GM18907 (cell line): ENCODE data around the gene PTGES.

ENCODE experiments used
- ATAC-seq: cut with Tn5 transposase; IDR thresholded peaks from one replicate; pipeline ENCODE4 v1.9.1; 2021; ENCODE audit warnings: mild to moderate bottlenecking, moderate library complexity; ENCODE audit not compliant: unreplicated experiment

PTGES gene

GRCh38 chr9:129748249-129748648 lies 4.6 kb downstream of the PTGES start:
- ATAC-seq = no peak

GRCh38 chr9:129746092-129746777 lies 6.6 kb downstream of the PTGES start:
- ATAC-seq = no peak

GRCh38 chr9:129745200-129745599 lies 7.6 kb downstream of the PTGES start:
- no peak for ATAC-seq

GRCh38 chr9:129740666-129741464 lies 12.0 kb downstream of the PTGES start:
- ATAC-seq = no peak

- no peak for ATAC-seq
Observed at GRCh38 chr9:129740174-129740573, 12.7 kb downstream of the PTGES start.

GRCh38 chr9:129739432-129739831 lies 13.4 kb downstream of the PTGES start:
- ATAC-seq = no peak

- peak; percentile 70 for ATAC-seq
Observed at GRCh38 chr9:129737479-129738274, 15.2 kb downstream of the PTGES start.

- no peak for ATAC-seq
Observed at GRCh38 chr9:129736334-129736733, 16.5 kb downstream of the PTGES start.

- no peak for ATAC-seq
Observed at GRCh38 chr9:129735546-129735945, 17.3 kb downstream of the PTGES start.

- ATAC-seq = no peak
Observed at GRCh38 chr9:129733632-129733953, 19.2 kb downstream of the PTGES start.

- ATAC-seq = no peak
Observed at GRCh38 chr9:129732946-129733631, 19.8 kb downstream of the PTGES start.

GRCh38 chr9:129732100-129732499 lies 20.7 kb downstream of the PTGES start:
- no peak for ATAC-seq

- ATAC-seq = no peak
Observed at GRCh38 chr9:129731477-129732085, 21.3 kb downstream of the PTGES start.

- no peak for ATAC-seq
Observed at GRCh38 chr9:129728744-129729143, 24.1 kb downstream of the PTGES start.

- ATAC-seq = no peak
Observed at GRCh38 chr9:129726322-129727160, 26.3 kb downstream of the PTGES start.

GRCh38 chr9:129725795-129726251 lies 27.0 kb downstream of the PTGES start:
- no peak for ATAC-seq

GRCh38 chr9:129724456-129725190 lies 28.2 kb downstream of the PTGES start:
- ATAC-seq = no peak

GRCh38 chr9:129722913-129723312 lies 29.9 kb downstream of the PTGES start:
- ATAC-seq = no peak
